Activated CD4-positive, alpha-beta T cell treated with anti-CD3 and anti-CD28 coated beads, Interleukin-2, Interleukin-6, amounts not matched to agents 100 ng/mL and 50 ng/mL, durations not matched to agents 16 hours and 8 hours (primary cell): Measurements from ENCODE around the gene ATG9A.
A peak's percentile ranks its signal among the peaks of the same experiment; 100 is the strongest.

ENCODE experiments used
- DNase-seq: peaks from one replicate; pipeline ENCODE4 v3.0.0-alpha.2; 2020

ATG9A gene

DNA sequence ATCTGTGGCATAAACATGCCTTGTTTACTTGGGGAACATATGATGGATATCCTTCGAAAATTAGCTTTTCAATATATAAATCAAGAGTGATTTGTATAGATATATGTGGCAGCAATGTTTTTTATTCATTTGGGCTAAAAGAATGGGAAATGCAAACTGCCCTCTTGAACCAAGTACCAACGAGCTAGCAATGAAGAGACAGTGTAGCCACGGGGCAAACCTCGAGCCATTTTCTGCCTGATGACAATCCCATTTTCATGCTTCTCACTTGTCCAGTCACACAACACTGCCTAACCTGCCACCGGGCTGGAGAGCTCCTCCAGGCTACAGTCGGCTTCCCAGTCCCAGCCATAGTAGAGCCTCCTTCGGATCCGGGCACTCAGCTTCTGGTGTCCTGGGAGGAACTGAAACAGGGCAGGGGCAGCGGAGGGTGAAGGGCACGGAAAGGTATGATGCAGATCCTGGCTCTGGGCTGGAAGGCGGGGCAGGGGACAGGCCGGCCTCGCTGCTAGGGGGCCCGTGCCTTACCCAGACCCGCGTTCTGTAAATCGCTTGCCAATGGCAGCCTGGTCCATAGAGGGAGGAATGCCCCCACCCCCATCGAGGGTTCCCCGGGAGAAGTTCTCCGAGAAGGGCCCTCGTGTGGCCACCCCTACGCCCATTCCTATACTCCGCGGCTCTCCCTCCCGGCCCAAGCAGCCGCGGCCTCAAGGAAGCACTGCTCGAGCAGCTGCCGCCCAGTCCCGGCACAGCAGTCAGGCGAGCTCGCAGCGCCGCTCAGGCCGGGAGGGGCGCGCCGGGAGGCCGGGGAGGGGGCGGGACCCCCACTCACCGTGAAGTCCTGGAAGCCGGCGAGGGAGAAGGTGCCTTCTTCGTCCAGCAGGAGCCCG lies 53.3 kb downstream of the ATG9A start:
- DNase-seq, result peak; percentile 29

DNA sequence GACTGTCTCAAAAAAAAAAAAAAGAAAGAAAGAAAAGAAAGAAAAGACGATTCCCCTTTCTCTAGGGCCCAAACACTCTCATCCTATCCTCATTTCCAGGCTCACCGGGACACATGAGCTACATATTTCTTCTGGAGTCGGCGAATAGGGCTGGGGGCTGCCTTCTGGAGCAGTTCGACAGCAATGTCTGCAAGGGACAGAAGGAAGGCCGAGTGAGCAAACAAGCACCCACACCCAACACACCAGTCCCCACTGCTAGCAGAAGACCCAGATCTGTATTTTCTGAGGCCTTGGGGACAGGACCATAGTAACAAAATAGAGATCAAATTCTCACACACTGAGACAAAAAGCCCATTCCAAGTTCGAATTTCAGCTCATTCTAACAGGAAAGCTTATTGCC lies 54.0 kb downstream of the ATG9A start:
- DNase-seq, result no peak

DNA sequence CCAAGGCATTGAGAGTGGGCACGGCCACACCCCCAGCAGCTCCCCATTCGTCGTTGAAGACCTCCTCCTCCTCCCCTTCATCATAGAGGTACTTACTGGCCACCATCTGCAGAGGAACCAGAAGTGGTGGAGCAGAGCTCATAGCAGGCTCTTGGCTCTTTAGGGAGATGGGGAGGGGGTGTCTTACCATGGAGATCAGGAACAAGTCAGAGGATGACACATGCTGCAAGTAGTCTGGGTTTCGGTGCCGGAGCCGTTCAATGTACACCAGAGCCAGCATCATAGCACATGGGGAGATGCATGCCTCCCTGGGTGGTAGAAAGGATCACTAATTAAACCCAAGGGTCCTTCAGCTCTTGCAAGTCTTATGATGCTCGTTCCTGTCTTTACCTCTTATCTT lies 54.6 kb downstream of the ATG9A start:
- no peak for DNase-seq

DNA sequence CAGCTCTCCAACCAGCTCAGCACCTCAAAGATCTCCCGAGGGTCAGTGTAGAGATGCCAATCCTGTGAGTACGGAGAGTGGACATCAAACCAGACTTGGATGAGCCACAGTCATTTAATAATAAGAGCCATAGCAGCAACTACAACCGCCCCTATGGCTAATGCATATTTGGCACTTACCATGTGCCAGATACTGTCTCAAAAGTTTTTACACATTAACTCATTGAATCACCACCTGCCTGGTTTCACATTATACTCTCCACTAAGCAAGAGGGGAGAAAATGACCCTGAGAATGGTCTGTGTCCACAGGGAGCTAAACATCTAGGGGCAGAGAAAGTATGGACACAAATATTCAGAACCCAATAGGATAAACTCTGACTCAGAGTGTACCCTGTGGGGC lies 55.3 kb downstream of the ATG9A start:
- DNase-seq, result no peak

DNA sequence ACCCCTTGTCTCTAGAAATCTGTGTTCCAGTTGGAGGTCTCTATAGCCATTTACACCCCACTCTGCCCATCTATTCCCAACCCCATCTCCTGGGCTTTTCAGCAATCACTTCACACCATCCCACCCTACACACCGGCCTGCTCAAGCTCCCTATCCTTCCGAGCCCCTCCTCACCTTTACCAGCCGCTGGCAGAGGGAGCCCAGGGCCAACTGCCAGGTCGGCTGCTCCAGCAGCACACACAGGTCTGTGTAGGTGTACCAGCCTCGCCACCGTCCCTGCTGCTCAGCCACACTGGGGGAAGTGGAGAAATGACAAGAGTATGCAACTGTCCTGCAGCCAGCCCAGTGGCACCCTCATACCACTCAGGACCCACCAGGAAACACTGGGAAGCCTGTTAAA lies 56.3 kb downstream of the ATG9A start:
- no peak for DNase-seq

DNA sequence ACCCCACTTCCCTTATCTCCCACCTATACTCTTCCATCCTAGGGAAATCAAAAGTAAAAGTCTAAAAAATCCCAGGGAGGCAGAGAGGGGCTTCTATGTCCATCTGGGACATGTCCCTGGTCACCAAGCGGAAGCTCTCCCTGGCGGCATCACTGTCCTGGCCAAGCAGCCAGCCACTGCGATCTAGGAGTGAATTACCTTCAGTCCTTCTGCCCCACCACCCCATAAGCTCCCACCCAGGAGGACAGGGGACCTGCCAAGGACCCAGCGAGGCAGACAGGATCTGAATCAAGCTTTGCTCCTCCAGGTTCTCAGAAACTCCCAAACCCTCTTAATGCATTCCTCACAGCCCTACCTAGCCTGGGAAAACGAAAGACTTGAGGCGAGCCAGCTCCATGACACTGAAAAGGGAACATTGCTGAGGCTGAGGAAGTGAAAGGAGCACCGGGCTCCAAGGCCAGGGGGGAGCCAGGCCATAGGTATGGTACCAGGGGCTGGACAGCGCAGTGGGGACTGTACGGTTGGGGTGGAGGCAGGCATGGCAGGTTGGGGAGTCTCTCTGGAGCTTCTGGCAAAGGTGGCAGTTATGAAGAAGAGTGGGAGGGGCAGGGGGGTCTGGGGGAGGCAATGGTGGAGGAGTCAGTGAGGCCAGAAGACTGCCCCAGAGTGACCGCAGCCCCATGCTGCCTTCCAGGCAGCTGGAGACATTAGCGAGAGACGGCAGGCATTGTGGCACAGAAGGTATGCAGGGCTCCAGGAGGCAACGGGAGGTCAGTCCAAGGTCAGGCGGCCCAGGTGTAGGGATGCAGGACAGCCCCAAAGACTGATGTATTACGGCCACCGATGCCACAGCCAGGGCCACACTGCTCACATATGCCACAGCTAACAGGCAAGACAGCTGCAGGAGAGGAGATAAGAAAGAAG lies 56.9 kb downstream of the ATG9A start:
- DNase-seq, result no peak

DNA sequence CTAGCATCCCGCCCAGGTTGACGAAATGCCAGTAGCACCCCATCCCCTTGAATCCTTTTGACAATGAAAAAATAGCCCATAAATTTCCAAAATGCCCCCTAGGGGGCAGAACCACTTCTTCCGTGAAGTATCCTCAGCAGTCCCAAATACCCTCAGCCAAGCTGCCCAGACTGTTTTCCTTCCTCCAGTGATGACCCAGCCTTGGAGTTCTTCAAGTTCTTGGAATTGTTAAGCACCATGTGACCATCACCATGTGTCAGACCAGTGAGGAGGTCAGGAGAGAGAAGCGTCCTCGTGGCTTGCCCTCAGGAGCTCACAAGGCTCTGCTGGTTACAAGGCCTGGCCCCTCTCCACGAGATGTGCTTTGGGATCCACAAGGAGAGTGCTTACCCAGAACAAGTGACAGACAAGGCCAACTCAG lies 58.2 kb downstream of the ATG9A start:
- peak; percentile 50 for DNase-seq

DNA sequence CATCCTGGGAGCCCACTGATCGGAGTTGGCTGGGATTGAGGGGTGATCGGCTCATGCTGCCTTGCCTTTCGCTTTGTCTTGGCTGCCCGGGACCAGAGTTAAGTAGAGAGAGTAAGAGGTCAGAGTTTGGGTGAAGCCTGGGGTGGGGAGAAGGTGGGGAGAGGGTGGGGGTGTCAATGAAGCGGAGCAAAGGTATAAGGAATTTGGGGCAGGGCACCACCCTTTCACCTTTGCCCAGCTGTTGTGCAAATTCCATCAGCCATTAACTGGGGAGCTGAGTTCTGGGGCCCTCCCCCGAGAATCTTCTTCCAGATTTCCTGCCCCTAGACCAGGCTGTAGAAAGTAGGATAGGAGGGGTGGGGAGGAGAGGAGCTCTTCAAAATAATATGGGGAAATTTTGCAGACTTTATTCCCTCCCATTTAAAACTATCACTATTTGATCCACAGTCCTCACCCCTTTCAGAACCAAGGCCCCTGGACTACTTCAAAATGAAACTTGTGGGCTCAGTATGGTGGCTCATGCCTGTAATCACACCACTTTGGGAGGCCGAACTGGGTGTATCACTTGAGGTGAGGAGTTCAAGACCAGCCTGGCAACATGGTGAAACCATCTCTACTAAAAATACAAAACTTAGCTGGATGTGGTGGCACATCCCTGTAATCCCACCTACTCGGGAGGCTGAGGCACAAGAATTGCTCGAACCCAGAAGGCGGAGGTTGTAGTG lies 59.3 kb downstream of the ATG9A start, which contains the start of gene SLC23A3:
Gene SLC23A3 (minus strand): TSS at position 100 of the 725 bp plus-strand sequence. CDS start 45 bp downstream, at position 55.
- DNase-seq, result peak; percentile 36
